Bronchial epithelial cell (primary cell): Measurements from ENCODE around the gene NACC2. TPM values are rescaled to one million over a fixed set of nuclear protein-coding genes. Genes with fewer than 3 reads are reported as not detected.
A peak's percentile ranks its signal among the peaks of the same experiment; 100 is the strongest.

Source experiments
- DNase-seq: peaks from one replicate; pipeline ENCODE4 v3.0.0-alpha.2; 2010; ENCODE audit warnings: low read depth
- FAIRE-seq: peaks from 2 replicates; lab custom pipeline; 2011; peaks lifted over from hg19 to GRCh38; lab: Jason Lieb, UNC
- H3K27me3 ChIP-seq: 2 replicates; pipeline ENCODE4 v1.5.1; 2011; ENCODE audit warnings: low read length; ENCODE audit not compliant: control insufficient read depth, insufficient read depth
- H3K36me3 ChIP-seq: 2 replicates; pipeline ENCODE4 v1.5.1; 2011; ENCODE audit warnings: low read length; ENCODE audit not compliant: control insufficient read depth, insufficient read depth
- H3K4me3 ChIP-seq: 2 replicates; pipeline ENCODE4 v1.5.1; 2011; ENCODE audit warnings: mild to moderate bottlenecking, low read depth, low read length, control low read depth
- CTCF ChIP-seq: IDR thresholded peaks from 2 replicates; pipeline ENCODE4 v1.5.1; 2011; ENCODE audit warnings: mild to moderate bottlenecking, moderate library complexity, low read length, control low read depth, inconsistent platforms; ENCODE audit not compliant: insufficient read depth, severe bottlenecking
- total RNA-seq: library from RNA; depleted of rRNA; stranded (reverse); fragments of >200 nt; gene quantifications from 2 replicates; pipeline ENCODE4 v1.2.1, GENCODE V29; 2014

NACC2 gene
- total RNA-seq, 1 donor from 2014 or later: 7.6 TPM

- Histone ChIP-seq H3K4me3 (no peak overlapping the region), H3K36me3 (peaks cover 3% of the 10 kb centered on the region), H3K27me3 (no peaks in the 10 kb centered on the region)
- TF ChIP-seq CTCF: no peak
- DNase-seq (no peak), FAIRE-seq (no peak)
These were observed 4.9 kb downstream of the NACC2 start for GRCh38 chr9:136090056-136090735.

- no peak for FAIRE-seq
These were observed 5.4 kb downstream of the NACC2 start for GRCh38 chr9:136089697-136090045.

GRCh38 chr9:136088939-136089696 is 6.0 kb downstream of the NACC2 start:
- DNase-seq (no peak), FAIRE-seq (no peak)
- H3K36me3 ChIP-seq: peaks cover 3% of the 10 kb centered on the region
- TF ChIP-seq CTCF: no peak
- no peaks in the 10 kb centered on the region for H3K27me3 ChIP-seq
- no peak overlapping the region for H3K4me3 ChIP-seq

More at GRCh38 chr9:136089697-136090045, 5.4 kb downstream of the NACC2 start:
- peaks cover 3% of the 10 kb centered on the region for H3K36me3 ChIP-seq
- H3K27me3 ChIP-seq: no peaks in the 10 kb centered on the region
- DNase-seq: peak; percentile 17
- no peak overlapping the region for H3K4me3 ChIP-seq
- TF ChIP-seq CTCF: no peak

- TF ChIP-seq CTCF: no peak
- FAIRE-seq: no peak
- DNase-seq: no peak
- H3K4me3 ChIP-seq: no peak overlapping the region
- H3K27me3 ChIP-seq: no peaks in the 10 kb centered on the region
- peaks cover 3% of the 10 kb centered on the region for H3K36me3 ChIP-seq
These were observed 6.6 kb downstream of the NACC2 start for GRCh38 chr9:136088481-136088938.

- no peak overlapping the region for H3K4me3 ChIP-seq
- H3K36me3 ChIP-seq: peaks cover 2% of the 10 kb centered on the region
- no peak for TF ChIP-seq CTCF
- no peaks in the 10 kb centered on the region for H3K27me3 ChIP-seq
- FAIRE-seq (no peak), DNase-seq (no peak)
These were observed 7.2 kb downstream of the NACC2 start for GRCh38 chr9:136087741-136088480.
